K562 (cell line): ENCODE measurements around the gene C1orf50. TPM values are rescaled to one million over a fixed set of nuclear protein-coding genes. Genes with fewer than 3 reads are reported as not detected.

ENCODE experiments used
- ATAC-seq: fragments of 200-7000 bp; cut with Tn5 transposase; 3 replicates; pipeline ENCODE4 v1.9.1; 2020; ENCODE audit warnings: moderate library complexity
- BruUV-seq: library from RNA; stranded (reverse); fragments of 400-500 nt; replicated peaks from 2 replicates; lab custom pipeline; 2021; lab: Mats Ljungman, UMichigan
- CTCF ChIA-PET: fragments of 300-600 bp; formaldehyde crosslinking; extraction: SDS; loops from one replicate; lab custom pipeline; 2021; ENCODE audit warnings: low intra/inter-chr PET ratio; lab: Yijun Ruan, JAX
- POLR2A ChIA-PET: fragments of 300-600, 350-650 bp; sonication (Branson Sonifier 250); formaldehyde crosslinking; extraction: SDS; loops from one replicate; lab custom pipeline; 2021; ENCODE audit warnings: antibody characterized with exemption, inconsistent platforms; lab: Yijun Ruan, JAX
- DNase-seq, 4 experiments: peaks; one replicate each; pipeline versions ENCODE4 v3.0.0 to v3.0.0-alpha.2; 2011 to 2018; ENCODE audit warnings: low spot score in 3 of 4, mixed read lengths in 3 of 4; ENCODE audit errors: extremely low read depth in 1 of 4
- FAIRE-seq: peaks from 2 replicates; lab custom pipeline; 2011; peaks lifted over from hg19 to GRCh38; lab: Jason Lieb, UNC
- H2AFZ ChIP-seq: 2 replicates; pipeline ENCODE4 v1.6.0; 2011; ENCODE audit warnings: low read depth, low read length, control low read depth, inconsistent platforms
- H3K27ac ChIP-seq: fragments of 200-600 bp; 3 replicates; pipeline ENCODE4 v1.8.0; 2011; ENCODE audit warnings: low read depth, mild to moderate bottlenecking, control low read depth, inconsistent platforms, low read length, moderate library complexity, mixed read lengths; ENCODE audit errors: extremely low read depth
- H3K27me3 ChIP-seq, 2 experiments: fragments of 300-600 bp in 1 of 2; 2 replicates in 1 of 2; 3 replicates in 1 of 2; pipeline versions ENCODE4 v1.6.0 to v1.8.0; 2011; ENCODE audit warnings: inconsistent platforms in 2 of 2, low read length in 2 of 2, mild to moderate bottlenecking in 1 of 2, mixed read lengths in 1 of 2, moderate library complexity in 1 of 2; ENCODE audit not compliant: control insufficient read depth in 2 of 2, insufficient read depth in 2 of 2
- H3K36me3 ChIP-seq: fragments of 300-600 bp; 3 replicates; pipeline ENCODE4 v1.8.0; 2011; ENCODE audit warnings: mild to moderate bottlenecking, low read length, inconsistent platforms; ENCODE audit not compliant: control insufficient read depth, insufficient read depth
- H3K4me1 ChIP-seq, 2 experiments: fragments of 200-600 bp in 1 of 2; replicated peaks in 1 of 2; 2 replicates in 1 of 2; 3 replicates in 1 of 2; pipeline versions ENCODE4 v1.5.1 to v1.8.0; 2011; ENCODE audit warnings: inconsistent platforms in 2 of 2, low read length in 2 of 2, mild to moderate bottlenecking in 1 of 2, mixed read lengths in 1 of 2, moderate library complexity in 1 of 2; ENCODE audit not compliant: control insufficient read depth in 2 of 2, insufficient read depth in 2 of 2
- H3K4me2 ChIP-seq: 2 replicates; pipeline ENCODE4 v1.6.1; 2011; ENCODE audit warnings: low read length, control low read depth, inconsistent platforms, mixed read lengths; ENCODE audit not compliant: insufficient read depth
- H3K4me3 ChIP-seq: fragments of 200-600 bp; sonication (generic), shearing (Covaris generic); 2 replicates; pipeline ENCODE4 v1.5.1; 2016; ENCODE audit warnings: control low read depth, inconsistent platforms
- H3K79me2 ChIP-seq: fragments of 200-600 bp; 3 replicates; pipeline ENCODE4 v1.8.0; 2011; ENCODE audit warnings: low read length, inconsistent platforms; ENCODE audit not compliant: control insufficient read depth, insufficient read depth
- H3K9ac ChIP-seq, 2 experiments: 2 replicates each; pipeline versions ENCODE4 v1.6.0 to v1.6.1; 2011; ENCODE audit warnings: low read depth in 2 of 2, low read length in 2 of 2, control low read depth in 1 of 2, inconsistent platforms in 1 of 2, mild to moderate bottlenecking in 1 of 2, mixed read lengths in 1 of 2; ENCODE audit not compliant: insufficient read depth in 1 of 2
- H3K9me1 ChIP-seq: one replicate; pipeline ENCODE4 v1.6.0; 2011; ENCODE audit warnings: inconsistent platforms, mild to moderate bottlenecking, low read length, moderate library complexity; ENCODE audit not compliant: control insufficient read depth, insufficient read depth
- H3K9me3 ChIP-seq: replicated peaks from 2 replicates; pipeline ENCODE4 v1.5.1; 2011; ENCODE audit warnings: low read depth, low read length, inconsistent platforms; ENCODE audit not compliant: control insufficient read depth, insufficient read depth
- H4K20me1 ChIP-seq: replicated peaks from 2 replicates; pipeline ENCODE4 v1.6.1; 2011; ENCODE audit warnings: low read length, inconsistent platforms, mixed read lengths; ENCODE audit not compliant: control insufficient read depth, insufficient read depth
- EGR1 ChIP-seq: fragments of 450-650 bp; conservative IDR thresholded peaks from 2 replicates; pipeline ENCODE4 v1.6.1; 2017; ENCODE audit warnings: mild to moderate bottlenecking
- RBM17 ChIP-seq: fragments of 200-400 bp; formaldehyde crosslinking; IDR thresholded peaks from 2 replicates; pipeline ENCODE4 v1.6.1; 2017; ENCODE audit warnings: low read depth, mild to moderate bottlenecking, low read length, borderline replicate concordance
- WGBS: fragments of 100-300 bp; shearing (Covaris generic); methylation state at CpG from one replicate; pipeline ENCODE4 v1.1.6; 2016; ENCODE audit warnings: low coverage, mixed read lengths; ENCODE audit not compliant: insufficient coverage; ENCODE audit errors: missing lambda C conversion rate; 5-methylcytosine and 5-hydroxymethylcytosine counted together
- in situ Hi-C: fragments of 300-500 bp; cut with MboI; formaldehyde crosslinking; loops from 4 replicates; pipeline ENCODE4 v1.15.0; 2018; ENCODE audit warnings: inconsistent platforms, mixed read lengths
- intact Hi-C: fragments of 100-400 bp; cut with micrococcal nuclease; formaldehyde crosslinking; loops from 2 replicates; pipeline ENCODE4 v1.14.2; 2022
- polyA plus RNA-seq, 8 experiments: library from polyadenylated mRNA; depleted of rRNA in 4 of 8; stranded (reverse) in 5 of 8; unstranded in 3 of 8; fragments of >200 nt; fragmentation: Nextera tagmentation in 2 of 8; fragmentation: Illumina TruSeq in 1 of 8; extraction: Ambion mirVana in 2 of 8; extraction: Trizol in 1 of 8; gene quantifications; 2 replicates each; pipeline versions ENCODE4 v1.2.1 to v1.2.3, GENCODE V29; 2011 to 2014; ENCODE audit warnings: inconsistent platforms in 1 of 8, missing spikeins in 1 of 8
- total RNA-seq, 7 experiments: library from RNA; depleted of rRNA in 6 of 7; stranded (reverse); fragments of >200 nt in 6 of 7; fragmentation: Illumina TruSeq in 2 of 7; extraction: Trizol in 2 of 7; gene quantifications; 2 replicates each; pipeline versions ENCODE4 v1.2.1 to v1.2.3, GENCODE V29; 2011 to 2021; ENCODE audit warnings: low replicate concordance in 1 of 7

Gene C1orf50
- total and polyA plus RNA-seq, 9 of the 15 experiments (the other 6 are each of a cell fraction or from before 2014, with no cell fraction given) = 0.55 to 13.9 (median 5.2) TPM

- CTCF ChIA-PET = no interaction called here
- H3K27me3 ChIP-seq = peaks cover 4 to 33% of the 10 kb centered on the region in 2 experiments; a peak in 4 of 5 replicates
- peak; percentile 23 to 79 (median 58) for DNase-seq
- H4K20me1 ChIP-seq = peaks cover 5% of the 10 kb centered on the region; the same call in 1 of the 2 replicates
- no peaks in the 10 kb centered on the region for H3K9me3 ChIP-seq
- POLR2A ChIA-PET = interaction anchor here (0.6 to 0.9 kb wide), 4 partner anchors 57 to 528 kb away, joined by 3 read pairs; no protein-coding TSS in a partner anchor
- in situ Hi-C loops = loop anchor here (10.0 to 25.0 kb wide), 2 partner anchors 153 to 395 kb away; no protein-coding TSS in a partner anchor
- no peak within 1 kb of the TSS for H2AFZ ChIP-seq
- H3K4me3 ChIP-seq = no peak within 1 kb of the TSS
- FAIRE-seq = peak; percentile 63
- no TSS peak for BruUV-seq
- WGBS = 9% methylated on average over 27 of the region's 27 CpGs
- H3K79me2 ChIP-seq = no peaks in the 10 kb centered on the region
- H3K9me1 ChIP-seq = peaks cover 5% of the 10 kb centered on the region
- H3K36me3 ChIP-seq = no peaks in the 10 kb centered on the region
- peak within 1 kb of the TSS in 1 of 2 experiments; percentile 2; a peak in 1 of 4 replicates for H3K9ac ChIP-seq
- TF ChIP-seq RBM17 (no peak), EGR1 (peak; percentile 22; the same call in 1 of the 2 replicates)
- TF ChIP-seq, all 486 proteins: peak for 1
- no peak within 1 kb of the TSS for H3K27ac ChIP-seq
- peaks cover 0 to 43% of the 10 kb centered on the region in 2 experiments; a peak in 3 of 5 replicates for H3K4me1 ChIP-seq
- no peak within 1 kb of the TSS for H3K4me2 ChIP-seq
- ATAC-seq = peak; percentile 19
- intact Hi-C loops = loop anchor here (10.0 kb wide), 2 partner anchors 395 to 595 kb away; no protein-coding TSS in a partner anchor
Observed at GRCh38 chr1:42739753-42740700, 27.0 kb upstream of the C1orf50 start, which contains the start of gene CLDN19. Gene CLDN19, minus strand, starts transcription at chr1:42740236. Its CDS starts 173 bp downstream, at chr1:42740063.
